Measurements from ENCODE around the gene PRPF38B. TPM values are rescaled to one million over a fixed set of nuclear protein-coding genes. Genes with fewer than 3 reads are reported as not detected.

The PRPF38B gene
- polyA plus RNA-seq, 1 experiment, result 35.6 TPM

DNA sequence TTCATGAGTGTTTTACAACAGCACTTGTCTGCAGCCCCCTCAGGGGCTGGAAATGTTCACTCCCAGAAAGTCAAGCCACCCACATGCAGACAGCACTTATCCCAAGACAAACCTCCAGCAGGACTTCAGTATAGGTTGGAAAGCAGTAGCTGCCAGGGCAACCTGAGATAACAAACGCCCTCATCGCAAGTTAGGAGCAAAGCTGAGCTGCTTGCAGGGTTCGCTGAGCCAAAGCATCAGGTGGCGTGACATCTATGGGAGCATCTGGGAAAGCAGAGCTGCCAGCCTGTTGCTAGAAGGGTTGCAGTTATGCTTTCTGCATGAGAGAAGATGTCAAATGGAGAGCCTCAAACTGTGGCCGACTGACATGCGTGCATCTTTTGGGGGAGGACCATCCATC is 50.1 kb downstream of the PRPF38B start:
- POLR2A ChIA-PET, result no interaction called here
- TF ChIP-seq, protein P1, sequence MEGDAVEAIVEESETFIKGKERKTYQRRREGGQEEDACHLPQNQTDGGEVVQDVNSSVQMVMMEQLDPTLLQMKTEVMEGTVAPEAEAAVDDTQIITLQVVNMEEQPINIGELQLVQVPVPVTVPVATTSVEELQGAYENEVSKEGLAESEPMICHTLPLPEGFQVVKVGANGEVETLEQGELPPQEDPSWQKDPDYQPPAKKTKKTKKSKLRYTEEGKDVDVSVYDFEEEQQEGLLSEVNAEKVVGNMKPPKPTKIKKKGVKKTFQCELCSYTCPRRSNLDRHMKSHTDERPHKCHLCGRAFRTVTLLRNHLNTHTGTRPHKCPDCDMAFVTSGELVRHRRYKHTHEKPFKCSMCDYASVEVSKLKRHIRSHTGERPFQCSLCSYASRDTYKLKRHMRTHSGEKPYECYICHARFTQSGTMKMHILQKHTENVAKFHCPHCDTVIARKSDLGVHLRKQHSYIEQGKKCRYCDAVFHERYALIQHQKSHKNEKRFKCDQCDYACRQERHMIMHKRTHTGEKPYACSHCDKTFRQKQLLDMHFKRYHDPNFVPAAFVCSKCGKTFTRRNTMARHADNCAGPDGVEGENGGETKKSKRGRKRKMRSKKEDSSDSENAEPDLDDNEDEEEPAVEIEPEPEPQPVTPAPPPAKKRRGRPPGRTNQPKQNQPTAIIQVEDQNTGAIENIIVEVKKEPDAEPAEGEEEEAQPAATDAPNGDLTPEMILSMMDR (IDR thresholded peaks at IDR 0.05; ENCODE audit: low read depth, low read length), result no peak
- Histone ChIP-seq H3K9me3 (ENCODE audit: control insufficient read depth, insufficient read depth, low read length) (no peaks in the 10 kb centered on the region; the same call in 1 of the 2 replicates), H3K27ac (ENCODE audit: low read depth, low read length) (no peak overlapping the region), H3K27me3 (ENCODE audit: control insufficient read depth, insufficient read depth, low read length) (peaks cover 2% of the 10 kb centered on the region), H3K4me3 (ENCODE audit: low read depth, low read length) (no peak overlapping the region)
- DNase-seq (ENCODE audit: low read depth, low spot score), result no peak
- CTCF ChIA-PET, result no interaction called here

DNA sequence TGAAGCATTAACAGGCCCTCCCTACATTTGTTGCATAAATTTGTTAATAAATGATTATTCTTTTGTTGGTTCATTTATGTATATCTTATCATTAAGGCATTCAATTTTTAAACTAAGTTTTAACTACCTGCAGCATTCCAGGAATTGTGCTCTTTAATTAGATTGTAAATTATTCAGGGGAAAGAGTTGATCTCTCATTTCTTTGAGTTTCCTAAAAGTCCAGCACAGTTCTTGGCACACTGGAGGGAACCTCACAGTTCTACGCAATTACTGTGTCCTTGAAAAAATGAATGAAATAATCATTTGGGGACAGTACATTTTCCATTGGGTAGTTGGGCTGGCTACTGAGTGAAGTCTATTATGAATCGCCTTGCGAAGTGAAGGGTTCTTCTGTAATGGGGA is 53.9 kb downstream of the PRPF38B start:
- H3K27ac ChIP-seq (ENCODE audit: low read depth, low read length), result peak overlapping the region; percentile 97

DNA sequence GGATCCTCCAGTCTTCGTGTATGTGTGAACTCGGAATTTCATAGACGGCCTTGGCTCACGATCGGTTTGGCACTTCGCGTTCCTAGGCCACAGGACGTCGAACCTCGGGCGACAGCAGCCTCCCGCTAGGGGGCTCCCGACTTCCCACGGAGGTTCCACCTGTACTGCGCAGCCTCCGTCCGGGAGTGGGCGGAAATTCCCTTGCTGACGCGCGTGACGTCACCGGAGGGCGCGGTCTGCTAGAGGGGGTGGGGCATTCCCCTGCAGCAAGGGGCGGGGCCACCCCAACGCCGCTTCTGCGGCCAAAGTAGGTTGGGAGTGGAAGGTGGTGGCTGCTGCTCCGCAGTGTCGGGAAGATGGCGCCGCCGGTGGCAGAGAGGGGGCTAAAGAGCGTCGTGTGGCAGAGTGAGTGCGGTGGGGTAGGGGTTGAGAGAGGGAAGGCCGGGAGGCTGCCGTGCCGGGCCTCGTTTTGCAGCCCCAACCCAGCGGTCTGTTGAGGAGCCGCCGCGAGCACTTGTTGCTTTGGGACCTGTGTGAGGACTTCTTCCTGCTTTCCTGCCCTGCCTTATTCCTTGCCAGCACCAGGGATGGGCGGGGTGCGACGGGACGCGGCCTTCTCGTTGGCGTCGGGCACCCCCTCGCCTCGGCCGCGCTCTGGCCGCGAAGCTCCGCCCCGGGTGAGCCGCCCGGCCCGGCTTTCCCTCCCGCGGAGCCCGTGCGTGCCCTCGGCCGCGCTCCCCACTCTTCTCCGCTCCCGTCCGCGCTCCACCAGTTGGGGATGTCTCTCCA is 54.5 kb downstream of the PRPF38B start, which contains the start of gene STXBP3:
TSS of gene STXBP3 (plus strand) at position 293 of the 789 bp plus-strand sequence. CDS start at position 357, 64 bp downstream.
- CTCF ChIA-PET, result interaction anchor here (0.6 to 1.5 kb wide), 4 partner anchors 10 to 160 kb away, joined by 3 to 4 read pairs (median 4); no protein-coding TSS in a partner anchor
- Histone ChIP-seq H3K27ac (ENCODE audit: low read depth, low read length) (peak within 1 kb of the TSS; percentile 97), H3K9me3 (ENCODE audit: control insufficient read depth, insufficient read depth, low read length) (no peaks in the 10 kb centered on the region; the same call in 1 of the 2 replicates), H3K27me3 (ENCODE audit: control insufficient read depth, insufficient read depth, low read length) (no peaks in the 10 kb centered on the region), H3K4me3 (ENCODE audit: low read depth, low read length) (peak within 1 kb of the TSS; percentile 98)
- POLR2A ChIA-PET, result interaction anchor here (0.8 to 1.3 kb wide), 3 partner anchors 53 to 70 kb away, joined by 3 to 13 read pairs (median 4); partner anchors contain the start of gene PRPF38B
- TF ChIP-seq, protein P1 (IDR thresholded peaks at IDR 0.05; ENCODE audit: low read depth, low read length), result peak; percentile 97
- DNase-seq (ENCODE audit: low read depth, low spot score), result peak; percentile 97

More for the DNA sequence above, 53.9 kb downstream of the PRPF38B start:
- H3K27me3 ChIP-seq (ENCODE audit: control insufficient read depth, insufficient read depth, low read length), result no peaks in the 10 kb centered on the region
- TF ChIP-seq, protein P1 (IDR thresholded peaks at IDR 0.05; ENCODE audit: low read depth, low read length), result no peak
- no peak for DNase-seq (ENCODE audit: low read depth, low spot score)
- CTCF ChIA-PET, result interaction anchor here (0.8 to 1.3 kb wide), 4 partner anchors 9 to 151 kb away, joined by 3 to 5 read pairs (median 4); no protein-coding TSS in a partner anchor
- POLR2A ChIA-PET, result interaction anchor here (1.3 kb wide), 1 partner anchor 54 kb away, joined by 13 read pairs; the partner anchor contains the start of gene PRPF38B
- no peak overlapping the region; the same call in 1 of the 2 replicates for H3K4me3 ChIP-seq (ENCODE audit: low read depth, low read length)
- H3K9me3 ChIP-seq (ENCODE audit: control insufficient read depth, insufficient read depth, low read length), result no peaks in the 10 kb centered on the region; the same call in 1 of the 2 replicates

DNA sequence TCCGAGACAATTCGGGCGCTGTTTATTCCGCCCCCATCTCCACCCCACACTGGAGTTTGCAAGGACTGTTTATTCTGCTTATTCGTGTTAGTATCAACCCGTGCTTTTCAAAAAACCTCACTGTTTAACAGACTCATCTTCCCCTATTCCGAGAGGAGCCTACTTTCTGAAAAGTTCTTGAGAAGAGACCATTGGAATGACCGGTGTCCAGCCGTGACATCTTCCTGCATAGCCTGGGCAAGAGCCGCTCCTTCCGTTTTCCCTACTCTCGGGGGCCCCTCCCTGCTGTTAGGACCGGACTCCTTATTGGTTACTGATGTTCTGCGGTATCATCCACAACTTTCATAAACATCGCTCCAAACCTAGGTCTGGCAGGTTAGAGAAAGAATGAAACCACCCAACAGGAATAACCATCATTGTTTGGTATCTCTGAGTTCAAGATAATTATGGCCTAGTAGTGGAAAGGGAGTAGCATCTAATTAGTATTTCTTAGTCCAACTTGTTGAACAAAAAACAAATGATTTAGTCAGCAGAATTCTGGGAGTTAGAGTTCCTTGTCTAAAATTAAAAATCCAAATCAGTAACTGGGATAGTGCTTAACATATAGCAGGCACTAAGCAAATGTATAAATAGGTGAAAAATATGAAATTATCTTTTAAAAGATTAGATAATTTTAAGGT is 55.2 kb downstream of the PRPF38B start:
- Histone ChIP-seq H3K9me3 (ENCODE audit: control insufficient read depth, insufficient read depth, low read length) (no peaks in the 10 kb centered on the region; the same call in 1 of the 2 replicates), H3K27ac (ENCODE audit: low read depth, low read length) (peak overlapping the region; percentile 97), H3K27me3 (ENCODE audit: control insufficient read depth, insufficient read depth, low read length) (no peaks in the 10 kb centered on the region), H3K4me3 (ENCODE audit: low read depth, low read length) (peak overlapping the region; percentile 98)
- ChIA-PET CTCF (interaction anchor here (0.6 to 1.5 kb wide), 3 partner anchors 9 to 159 kb away, joined by 3 to 4 read pairs (median 3); no protein-coding TSS in a partner anchor), POLR2A (interaction anchor here (0.8 to 1.3 kb wide), 3 partner anchors 53 to 69 kb away, joined by 3 to 13 read pairs (median 4); partner anchors contain the start of gene PRPF38B)
- peak; percentile 54 for DNase-seq (ENCODE audit: low read depth, low spot score)
- TF ChIP-seq, protein P1 (IDR thresholded peaks at IDR 0.05; ENCODE audit: low read depth, low read length), result no peak
